Neural cell (in vitro differentiated cells): ENCODE data around the gene TRAPPC2L.

Experiments
- CTCF ChIP-seq: fragments of 450-650 bp; IDR thresholded peaks from 2 replicates; pipeline ENCODE4 v1.5.1; 2014; ENCODE audit warnings: antibody characterized with exemption, mild to moderate bottlenecking, moderate library complexity; ENCODE audit not compliant: poor library complexity, severe bottlenecking
- EP300 ChIP-seq: fragments of 450-650 bp; conservative IDR thresholded peaks from 2 replicates; pipeline ENCODE4 v1.6.1; 2014; ENCODE audit warnings: antibody characterized with exemption, mild to moderate bottlenecking, moderate library complexity; ENCODE audit not compliant: poor library complexity, severe bottlenecking
- EZH2 ChIP-seq: fragments of 200-600, 300-800 bp; shearing (Covaris generic), sonication (generic); IDR thresholded peaks from 2 replicates; pipeline ENCODE4 v1.6.1; 2014; ENCODE audit warnings: antibody characterized with exemption, low read length, borderline replicate concordance, mild to moderate bottlenecking; ENCODE audit not compliant: insufficient read depth, poor library complexity, severe bottlenecking
- RAD21 ChIP-seq: fragments of 450-650 bp; conservative IDR thresholded peaks from 2 replicates; pipeline ENCODE4 v1.6.1; 2014; ENCODE audit warnings: antibody characterized with exemption, mild to moderate bottlenecking, moderate library complexity
- REST ChIP-seq: IDR thresholded peaks from 2 replicates; pipeline ENCODE4 v1.6.1; 2012; ENCODE audit warnings: borderline replicate concordance

- TF ChIP-seq EZH2 = no peak
- TF ChIP-seq CTCF = no peak
- no peak for TF ChIP-seq EP300
- TF ChIP-seq RAD21 = no peak
- no peak for TF ChIP-seq REST
Observed at GRCh38 chr16:88864521-88864920, 7.6 kb downstream of the TRAPPC2L start.
